GM19043 (cell line): ENCODE measurements around the gene NUP58.

Experiments used
- ATAC-seq: cut with Tn5 transposase; IDR thresholded peaks from one replicate; pipeline ENCODE4 v1.9.1; 2021; ENCODE audit warnings: low read depth; ENCODE audit not compliant: unreplicated experiment

NUP58 gene

GRCh38 chr13:25301347-25302113, at the start of gene NUP58:
NUP58 (plus strand) TSS chr13:25301625; CDS start chr13:25301774, 149 bp downstream.
- ATAC-seq = peak; percentile 98

- ATAC-seq = no peak
These were observed 49.2 kb upstream of the NUP58 start for GRCh38 chr13:25252225-25252624.

GRCh38 chr13:25252752-25253151, 48.7 kb upstream of the NUP58 start:
- ATAC-seq = no peak

GRCh38 chr13:25253702-25254101, 47.7 kb upstream of the NUP58 start:
- no peak for ATAC-seq

- ATAC-seq = no peak
These were observed 39.2 kb upstream of the NUP58 start for GRCh38 chr13:25262261-25262660.

- ATAC-seq = no peak
These were observed 34.7 kb upstream of the NUP58 start for GRCh38 chr13:25266706-25267105.

GRCh38 chr13:25267715-25268114, 33.7 kb upstream of the NUP58 start:
- no peak for ATAC-seq

- ATAC-seq = no peak
These were observed 32.9 kb upstream of the NUP58 start for GRCh38 chr13:25268561-25268960.

- no peak for ATAC-seq
These were observed 24.7 kb upstream of the NUP58 start for GRCh38 chr13:25276748-25277147.

- no peak for ATAC-seq
These were observed 21.0 kb upstream of the NUP58 start for GRCh38 chr13:25280396-25280795.

- ATAC-seq = peak; percentile 75
These were observed 20.1 kb upstream of the NUP58 start for GRCh38 chr13:25281193-25281934.

- ATAC-seq = peak; percentile 28
These were observed 19.5 kb upstream of the NUP58 start for GRCh38 chr13:25281935-25282332.

- ATAC-seq = peak; percentile 22
These were observed 15.0 kb upstream of the NUP58 start for GRCh38 chr13:25286308-25286968.

GRCh38 chr13:25286969-25287961, 14.2 kb upstream of the NUP58 start, which contains the start of gene MTMR6:
MTMR6 (minus strand) TSS chr13:25287488; CDS start chr13:25287247, 241 bp downstream.
- ATAC-seq = peak; percentile 96

GRCh38 chr13:25288966-25289365, 12.5 kb upstream of the NUP58 start:
- no peak for ATAC-seq

- no peak for ATAC-seq
These were observed 9.7 kb upstream of the NUP58 start for GRCh38 chr13:25291691-25292090.

- ATAC-seq = no peak
These were observed 9.1 kb upstream of the NUP58 start for GRCh38 chr13:25292301-25292700.

GRCh38 chr13:25295228-25295627, 6.2 kb upstream of the NUP58 start:
- ATAC-seq = no peak

GRCh38 chr13:25295701-25296100, 5.7 kb upstream of the NUP58 start:
- ATAC-seq = no peak

- ATAC-seq = peak; percentile 10
These were observed 521 bp upstream of the NUP58 start for GRCh38 chr13:25300861-25301346.
